ENCODE measurements around the gene SNRPA.
"Not testable (repeated sequence)": the region's sequence is repeated elsewhere in the genome, so short reads cannot be mapped to it uniquely, and the experiment has no call there.

SNRPA gene

DNA sequence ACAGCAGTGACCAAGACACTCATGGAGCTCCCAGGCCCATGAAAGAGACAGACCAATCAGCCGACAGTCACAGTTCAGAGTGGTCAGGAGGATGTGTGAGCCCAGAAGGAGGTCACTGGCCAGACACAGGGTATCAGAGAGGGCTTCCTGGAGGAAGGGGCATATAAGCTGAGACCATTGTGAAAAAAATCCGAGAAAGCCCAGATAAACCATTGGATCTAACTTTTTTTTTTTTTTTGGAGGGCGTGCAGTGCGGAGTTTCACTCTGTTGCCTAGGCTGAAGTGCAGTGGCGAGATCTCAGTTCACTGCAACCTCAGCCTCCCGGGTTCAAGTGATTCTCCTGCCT lies 29.9 kb upstream of the SNRPA start:
- no peak for DNase-seq (ENCODE audit: low read depth in 2 of 2, low spot score in 1 of 2)

DNA sequence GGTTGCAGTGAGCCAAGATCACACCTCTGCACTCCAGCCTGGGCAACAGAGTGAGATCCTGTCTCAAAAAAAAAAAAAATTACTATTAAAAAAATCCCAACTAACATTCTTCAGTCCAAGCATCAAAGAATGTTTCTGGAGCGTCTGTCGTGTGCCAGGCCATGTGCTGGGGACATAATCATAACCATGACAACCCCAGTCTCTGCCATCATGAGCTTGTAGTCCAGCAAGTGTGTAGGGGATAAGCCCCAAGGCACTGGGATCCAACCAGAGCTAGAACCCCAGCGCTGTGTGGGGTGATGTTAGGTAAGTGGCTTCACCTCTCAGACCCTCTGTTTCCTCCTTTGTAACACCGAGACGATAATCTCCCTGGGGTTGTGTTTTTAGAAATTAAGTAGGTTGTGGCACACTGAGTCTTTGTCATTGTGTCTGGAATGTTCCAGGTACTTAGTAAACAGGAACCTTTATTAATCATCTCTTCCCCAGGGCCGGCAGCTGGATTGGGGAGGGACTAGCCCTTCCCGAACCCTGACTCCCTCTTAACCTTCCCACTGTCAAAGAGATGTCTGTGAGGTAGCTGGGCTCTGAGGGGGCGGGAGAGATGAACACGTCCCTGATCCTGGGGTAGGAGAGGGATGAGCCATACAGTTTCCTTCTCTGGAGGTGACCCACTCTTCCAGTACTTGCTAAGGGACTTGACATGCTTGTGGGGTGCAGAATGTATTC lies 28.9 kb upstream of the SNRPA start:
- no peak for DNase-seq (ENCODE audit: low read depth in 2 of 2, low spot score in 1 of 2)

DNA sequence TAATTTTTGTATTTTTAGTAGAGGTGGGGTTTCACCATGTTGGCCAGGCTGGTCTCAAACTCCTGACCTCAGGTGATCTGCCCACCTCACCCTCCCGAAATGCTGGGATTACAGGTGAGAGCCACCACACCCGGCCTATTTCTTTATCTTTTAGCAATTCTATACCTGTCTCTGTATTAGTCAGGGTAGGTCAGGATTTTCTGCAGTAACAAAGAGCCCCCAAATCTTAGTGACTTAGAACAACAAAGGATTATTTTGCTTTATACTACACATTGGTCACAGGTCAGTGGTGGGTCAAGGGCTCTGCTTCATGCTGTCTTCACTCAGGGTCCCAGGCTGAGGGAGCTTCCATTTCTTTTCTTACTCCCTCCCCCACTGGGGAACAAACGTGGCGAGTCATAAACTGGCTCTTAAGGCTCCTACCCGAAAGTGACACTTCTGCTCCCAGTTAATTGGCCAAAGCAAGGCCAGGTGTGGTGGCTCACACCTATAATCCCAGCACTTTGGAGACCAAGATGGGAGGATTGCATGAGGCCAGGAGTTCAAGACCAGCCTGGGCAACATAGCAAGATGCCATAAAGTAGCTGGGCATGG lies 27.2 kb upstream of the SNRPA start:
- no peak for DNase-seq (ENCODE audit: low read depth in 2 of 2, low spot score in 1 of 2)

DNA sequence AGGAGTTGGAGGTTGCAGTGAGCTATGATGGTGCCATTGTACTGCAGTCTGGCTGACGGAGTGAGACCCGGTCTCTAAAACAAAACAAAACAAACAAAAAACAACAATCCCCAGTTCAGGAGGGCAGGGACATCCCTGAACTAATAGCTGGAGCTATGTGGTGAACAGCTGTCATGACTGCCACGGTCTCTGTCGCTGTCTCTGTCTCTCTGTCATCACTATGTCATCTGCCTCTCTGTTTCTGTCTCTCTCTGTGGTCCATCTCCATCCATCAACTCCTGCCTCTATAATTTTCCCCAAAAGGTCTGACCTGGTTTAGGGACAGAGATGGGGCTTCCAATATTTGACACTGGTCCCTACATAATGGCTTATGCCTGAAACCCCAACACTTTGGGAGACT lies 26.7 kb upstream of the SNRPA start:
- no peak for DNase-seq (ENCODE audit: low read depth in 2 of 2, low spot score in 1 of 2)

DNA sequence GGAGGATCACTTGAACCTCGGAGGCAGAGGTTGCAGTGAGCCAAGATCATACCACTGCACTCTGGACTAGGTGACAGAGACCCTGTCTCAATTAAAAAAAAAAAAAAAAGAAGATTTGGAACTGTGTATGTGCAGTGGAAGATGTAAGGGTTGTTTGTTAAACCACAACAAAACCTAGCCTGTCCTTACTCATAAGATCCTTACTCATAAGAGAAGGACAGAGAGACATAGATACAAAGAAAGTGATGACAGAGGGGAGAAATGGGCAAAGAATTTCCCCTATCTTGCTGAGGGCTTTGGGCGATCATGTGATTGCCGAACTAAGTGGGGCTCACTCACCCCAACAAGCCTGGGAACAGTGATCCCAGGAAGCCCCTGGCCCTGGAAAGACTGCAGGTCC lies 26.1 kb upstream of the SNRPA start:
- DNase-seq (ENCODE audit: low read depth in 2 of 2, low spot score in 1 of 2): no peak

DNA sequence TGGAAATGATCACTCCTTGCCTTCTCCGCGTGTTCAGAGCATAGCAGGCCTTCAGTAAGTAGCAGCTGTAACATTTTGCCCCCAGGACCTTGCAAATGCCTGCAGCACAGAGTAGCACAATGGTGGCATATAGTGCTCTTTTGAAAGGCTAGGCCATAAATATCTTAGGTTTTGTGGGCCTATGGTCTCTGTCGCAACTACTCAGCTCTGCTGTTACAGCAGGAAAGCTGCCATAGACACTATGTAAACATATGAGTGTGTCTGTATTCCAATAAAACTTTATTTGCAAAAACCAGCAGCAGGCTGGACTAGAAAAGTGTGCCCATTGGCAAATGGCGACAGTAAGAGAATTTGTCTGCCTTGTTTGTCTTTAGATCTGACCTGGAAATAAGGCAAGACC lies 24.7 kb upstream of the SNRPA start:
- no peak for DNase-seq (ENCODE audit: low read depth in 2 of 2, low spot score in 1 of 2)

DNA sequence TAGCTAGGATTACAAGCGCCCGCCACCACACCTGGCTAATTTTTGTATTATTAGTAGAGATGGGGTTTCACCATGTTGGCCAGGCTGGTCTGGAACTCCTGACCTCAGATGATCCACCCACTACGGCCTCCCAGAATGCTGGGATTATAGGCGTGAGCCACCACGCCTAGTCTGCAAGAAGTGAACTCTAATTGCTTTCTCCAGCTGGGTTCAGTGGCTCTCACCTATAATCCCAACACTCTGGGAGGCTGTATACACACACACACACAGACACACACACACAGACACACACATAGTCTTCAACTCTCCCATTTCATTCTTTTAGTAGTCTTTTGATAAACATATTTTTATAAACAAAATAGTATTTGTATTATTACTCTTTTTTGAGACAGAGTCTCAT lies 20.9 kb upstream of the SNRPA start:
- not testable (repeated sequence) for DNase-seq (ENCODE audit: low read depth in 2 of 2, low spot score in 1 of 2)

DNA sequence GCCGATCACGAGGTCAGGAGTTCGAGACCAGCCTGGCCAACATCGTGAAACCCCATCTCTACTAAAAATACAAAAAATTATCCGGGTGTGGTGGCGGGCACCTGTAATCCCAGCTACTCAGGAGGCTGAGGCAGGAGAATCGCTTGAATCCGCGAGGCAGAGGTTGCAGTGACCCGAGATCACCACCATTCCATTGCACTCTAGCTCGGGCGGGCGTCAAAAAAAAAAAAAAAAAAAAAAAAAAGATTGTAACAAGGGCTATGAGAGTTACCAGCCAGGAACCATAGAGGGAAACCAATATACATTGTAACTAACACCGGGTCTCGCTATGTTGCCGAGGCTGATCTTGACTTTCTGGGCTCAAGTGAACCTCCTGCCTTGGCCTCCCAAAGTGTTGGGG lies 18.7 kb upstream of the SNRPA start:
- DNase-seq (ENCODE audit: low read depth in 2 of 2, low spot score in 1 of 2): not testable (repeated sequence)

DNA sequence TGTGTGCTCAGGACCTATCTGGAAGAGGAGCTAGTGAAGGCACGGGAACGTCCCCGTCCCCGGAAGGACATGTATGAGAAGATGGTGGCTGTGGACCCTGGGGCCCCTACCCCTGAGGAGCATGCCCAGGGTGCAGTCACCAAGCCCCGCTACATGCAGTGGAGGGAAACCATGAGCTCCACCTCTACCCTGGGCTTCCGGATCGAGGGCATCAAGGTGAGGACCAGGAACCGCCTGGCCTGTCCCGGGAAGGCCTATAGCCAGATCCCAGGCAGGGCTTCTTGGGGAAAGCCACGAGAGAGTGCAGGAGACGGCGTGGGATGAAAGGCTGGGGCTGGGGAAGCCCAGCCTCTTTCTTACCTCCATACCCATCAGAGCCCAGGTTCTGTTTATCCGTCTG lies 17.9 kb upstream of the SNRPA start:
- DNase-seq (ENCODE audit: low read depth in 2 of 2, low spot score in 1 of 2): no peak

DNA sequence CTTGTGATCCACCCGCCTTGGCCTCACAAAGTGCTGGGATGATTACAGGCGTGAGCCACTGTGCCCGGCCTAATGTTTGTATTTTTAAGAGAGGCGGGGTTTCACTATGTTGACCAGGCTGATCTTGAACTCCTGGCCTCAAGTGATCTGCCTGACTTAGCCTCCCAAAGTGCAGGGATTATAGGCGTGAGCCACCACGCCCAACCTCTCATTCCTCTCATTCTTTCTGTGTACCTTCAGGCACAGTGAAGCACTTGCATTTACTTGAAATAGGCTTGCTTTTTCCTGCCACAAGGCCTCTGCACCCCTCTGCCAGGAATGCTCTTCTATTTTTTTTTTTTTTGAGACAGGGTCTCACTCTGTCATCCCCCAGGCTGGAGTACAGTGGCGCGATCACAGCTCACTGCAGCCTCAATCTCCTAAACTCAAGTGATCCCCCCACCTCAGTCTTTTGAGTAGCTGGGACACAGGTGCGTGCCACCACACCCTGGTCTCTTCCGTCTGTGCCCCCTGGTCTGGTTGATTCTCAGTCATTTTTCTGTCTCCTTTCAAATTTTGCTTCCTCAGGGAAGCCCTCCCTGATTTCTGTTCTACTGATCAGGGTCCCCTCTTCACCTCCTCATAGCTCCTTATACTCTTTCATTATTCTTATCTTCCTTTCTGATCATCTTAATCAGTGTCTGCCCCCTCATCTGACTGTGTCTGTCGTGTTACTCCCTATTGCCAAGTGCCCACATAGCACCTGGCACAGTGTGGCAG lies 15.8 kb upstream of the SNRPA start:
- DNase-seq (ENCODE audit: low read depth in 2 of 2, low spot score in 1 of 2): no peak

DNA sequence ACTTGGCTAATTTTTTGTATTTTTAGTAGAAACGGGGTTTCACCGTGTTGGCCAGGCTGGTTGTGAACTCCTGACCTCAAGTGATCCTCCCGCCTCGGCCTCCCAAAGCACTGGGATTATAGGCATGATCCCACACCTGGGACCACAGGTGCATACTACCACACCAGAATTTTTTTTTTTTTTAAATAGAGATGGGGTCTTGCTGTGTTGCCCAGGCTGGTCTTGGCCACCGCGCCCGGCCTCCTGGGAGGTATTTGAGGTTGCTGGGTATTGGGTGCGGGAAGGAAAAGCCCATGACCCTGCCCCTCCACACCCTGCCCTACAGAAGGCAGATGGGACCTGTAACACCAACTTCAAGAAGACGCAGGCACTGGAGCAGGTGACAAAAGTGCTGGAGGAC lies 14.3 kb upstream of the SNRPA start:
- no peak for DNase-seq (ENCODE audit: low read depth in 2 of 2, low spot score in 1 of 2)

DNA sequence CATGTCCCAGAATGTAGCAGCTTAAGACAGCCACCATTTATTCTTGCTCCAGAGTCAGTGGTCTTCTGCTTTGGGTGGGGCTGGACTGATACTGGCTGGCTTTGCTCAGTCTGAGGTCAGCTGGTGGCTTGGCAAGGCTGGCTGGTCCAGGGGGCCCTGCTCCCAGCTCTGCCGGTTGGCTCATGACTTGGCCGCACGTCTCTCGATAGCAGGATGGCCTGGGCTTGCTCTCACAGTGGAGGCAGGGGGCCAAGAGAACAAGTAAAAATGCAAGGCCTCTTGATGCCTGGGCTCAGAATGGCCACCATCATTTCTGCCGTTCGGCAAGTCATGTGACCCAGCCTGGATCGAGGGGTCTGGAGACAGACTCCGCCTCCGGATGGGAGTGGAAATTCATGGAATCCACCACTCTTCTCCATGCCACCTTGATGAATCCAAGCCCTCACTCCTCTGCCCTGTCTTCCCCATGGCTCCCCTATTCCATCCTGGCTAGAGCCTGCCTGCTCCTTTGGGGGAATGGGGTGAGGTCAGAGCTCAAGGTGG lies 13.8 kb upstream of the SNRPA start:
- DNase-seq (ENCODE audit: low read depth in 2 of 2, low spot score in 1 of 2): no peak

DNA sequence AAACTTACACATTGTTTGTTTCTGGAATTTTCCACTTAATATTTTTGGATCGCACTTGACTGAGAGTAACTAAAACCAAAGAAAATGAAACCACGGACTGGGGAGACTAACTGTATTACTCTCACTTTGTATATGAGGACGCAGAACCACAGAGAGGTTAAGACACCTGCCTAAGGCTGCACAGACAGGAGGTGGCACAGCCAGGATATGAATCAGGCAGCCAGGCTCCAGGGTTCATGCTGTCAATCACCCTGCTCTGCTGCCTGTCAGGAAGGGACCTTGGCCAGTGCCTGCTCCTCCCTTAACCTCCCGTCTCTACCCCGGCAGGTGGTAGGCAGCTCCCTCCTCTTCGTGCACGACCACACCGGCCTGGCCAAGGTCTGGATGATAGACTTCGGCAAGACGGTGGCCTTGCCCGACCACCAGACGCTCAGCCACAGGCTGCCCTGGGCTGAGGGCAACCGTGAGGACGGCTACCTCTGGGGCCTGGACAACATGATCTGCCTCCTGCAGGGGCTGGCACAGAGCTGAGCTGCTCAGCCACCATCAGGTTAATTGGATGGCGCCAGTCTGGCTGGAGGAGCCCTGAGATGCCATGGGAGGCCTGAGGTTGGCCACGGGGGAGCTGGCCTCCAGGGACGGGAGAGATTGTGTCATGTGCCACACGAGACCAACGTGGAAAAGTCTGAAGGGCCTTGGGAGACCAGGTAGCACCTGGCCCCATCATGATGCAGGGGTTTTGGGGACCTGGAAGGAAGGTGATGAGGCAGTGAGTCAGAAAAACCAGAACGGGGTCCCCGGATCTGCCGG lies 11.8 kb upstream of the SNRPA start:
- no peak for DNase-seq (ENCODE audit: low read depth in 2 of 2, low spot score in 1 of 2)

DNA sequence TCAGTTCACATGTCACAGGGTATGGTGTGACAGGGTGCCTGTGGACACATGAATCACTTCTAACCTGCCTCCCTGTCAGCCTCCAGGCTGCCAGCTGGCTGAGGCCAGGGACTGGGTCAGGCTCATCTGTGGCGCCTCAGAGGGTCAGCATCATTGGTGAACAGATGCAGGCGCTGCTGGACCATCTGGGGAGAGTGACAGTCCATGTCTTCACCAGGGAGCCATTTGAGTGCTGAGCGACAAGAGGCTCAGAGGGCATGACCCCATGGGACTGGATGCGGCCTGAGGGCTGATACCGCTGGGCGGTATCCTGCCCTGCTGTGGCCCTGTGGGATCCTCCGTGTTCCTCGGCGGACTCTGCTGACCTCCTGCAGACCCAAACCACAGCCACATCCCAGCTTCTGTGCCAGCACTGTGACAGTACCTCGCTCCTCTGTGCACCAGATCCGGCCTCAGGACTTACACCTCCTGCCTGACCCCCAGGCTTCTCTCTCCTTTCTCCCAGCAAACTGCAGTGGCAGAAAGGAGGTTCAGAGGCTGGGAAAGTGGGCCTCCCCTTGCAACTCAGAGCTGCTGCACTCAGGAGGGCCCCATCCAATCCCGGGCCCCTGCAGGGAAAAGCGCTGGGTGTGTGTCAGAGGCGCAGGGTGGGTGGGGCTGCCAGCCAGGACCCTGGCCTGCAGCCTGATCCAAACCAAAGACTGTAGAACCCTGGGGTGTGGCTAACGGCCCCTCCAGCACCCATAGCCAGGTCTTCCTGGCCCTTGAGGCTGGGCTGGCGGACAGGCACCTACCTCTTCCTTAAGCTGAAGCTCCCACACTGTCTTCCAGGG lies 10.9 kb upstream of the SNRPA start:
- DNase-seq (ENCODE audit: low read depth in 2 of 2, low spot score in 1 of 2): no peak

DNA sequence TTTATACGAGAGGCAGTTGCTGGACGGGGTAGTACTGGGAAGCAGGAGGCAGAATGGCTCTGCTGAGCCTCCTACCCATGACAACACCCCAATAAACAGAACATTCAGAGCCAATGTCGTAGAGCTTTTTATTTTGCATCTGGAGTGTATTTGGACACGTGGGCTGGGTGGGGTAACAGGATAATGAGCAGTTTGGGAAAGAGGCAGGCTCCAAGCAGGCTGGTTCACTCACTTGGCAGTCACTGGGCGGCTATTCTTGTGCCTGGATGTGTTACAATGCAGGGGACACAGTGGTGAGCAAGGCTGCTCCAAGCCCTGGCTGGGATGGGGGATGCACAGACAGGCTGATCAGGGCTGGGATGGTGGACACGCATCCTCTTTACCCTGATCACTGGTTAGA lies 10.3 kb upstream of the SNRPA start:
- DNase-seq (ENCODE audit: low read depth in 2 of 2, low spot score in 1 of 2): no peak

DNA sequence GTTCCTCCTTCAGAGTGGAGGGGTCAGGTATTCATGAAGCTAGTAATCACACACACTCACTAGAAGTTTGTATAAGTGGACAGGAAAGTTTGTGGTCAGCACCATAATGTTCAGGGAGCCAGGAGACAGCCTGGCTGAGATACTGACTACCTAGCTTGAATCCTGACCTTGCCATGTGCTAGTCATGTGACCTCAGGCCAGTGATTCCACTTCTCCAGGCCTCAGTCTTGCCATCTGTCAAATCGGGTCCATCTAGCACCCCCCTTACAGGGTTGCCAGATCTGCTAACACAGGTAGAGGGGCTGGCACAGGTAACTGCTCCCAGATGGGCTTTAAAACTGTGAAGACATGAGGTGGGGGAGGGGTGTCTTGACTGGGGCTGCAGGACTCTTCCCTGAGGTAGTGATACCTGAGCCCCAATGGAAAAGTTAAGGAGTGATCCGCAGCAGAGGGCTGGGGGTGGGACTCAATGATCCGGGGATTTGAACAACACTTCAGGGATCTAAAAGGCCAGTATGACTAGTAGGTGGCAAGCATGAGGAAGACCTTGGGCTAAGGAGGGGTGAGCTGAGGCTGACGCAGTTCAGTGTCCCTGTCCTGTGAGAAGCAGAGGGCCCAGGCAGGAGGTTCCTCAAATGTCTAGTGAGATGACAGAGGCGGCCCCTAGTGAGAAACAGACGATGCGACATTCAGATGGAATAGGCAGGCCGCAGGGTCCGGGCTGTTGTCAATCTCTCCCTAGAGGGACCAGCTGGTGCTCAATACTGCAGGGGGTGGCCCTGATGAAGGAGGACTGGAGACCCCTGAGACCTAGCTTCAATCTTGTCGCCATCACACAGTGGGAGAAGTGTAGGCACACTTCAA lies 9.2 kb upstream of the SNRPA start:
- no peak for DNase-seq (ENCODE audit: low read depth in 2 of 2, low spot score in 1 of 2)

DNA sequence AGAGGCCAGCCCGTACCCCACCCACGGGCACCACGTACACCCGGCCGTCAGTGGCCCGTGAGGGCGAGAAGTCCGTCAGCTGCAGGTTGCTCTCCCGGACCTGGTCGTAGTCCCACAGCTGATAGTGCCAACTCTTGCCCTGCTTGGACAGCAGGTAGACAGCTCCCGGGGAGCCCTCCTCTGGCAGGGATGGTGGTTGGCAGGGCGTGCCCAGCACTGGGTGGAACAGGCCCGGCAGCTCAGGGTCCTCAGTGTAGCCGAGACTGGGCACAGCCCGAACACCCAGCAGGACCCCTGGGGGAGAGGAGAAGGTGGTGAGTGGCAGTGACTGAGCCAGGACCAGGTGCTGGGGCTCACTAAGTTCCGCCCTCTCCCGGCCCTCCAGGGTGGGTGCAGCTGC lies 8.5 kb upstream of the SNRPA start:
- DNase-seq (ENCODE audit: low read depth in 2 of 2, low spot score in 1 of 2): no peak

DNA sequence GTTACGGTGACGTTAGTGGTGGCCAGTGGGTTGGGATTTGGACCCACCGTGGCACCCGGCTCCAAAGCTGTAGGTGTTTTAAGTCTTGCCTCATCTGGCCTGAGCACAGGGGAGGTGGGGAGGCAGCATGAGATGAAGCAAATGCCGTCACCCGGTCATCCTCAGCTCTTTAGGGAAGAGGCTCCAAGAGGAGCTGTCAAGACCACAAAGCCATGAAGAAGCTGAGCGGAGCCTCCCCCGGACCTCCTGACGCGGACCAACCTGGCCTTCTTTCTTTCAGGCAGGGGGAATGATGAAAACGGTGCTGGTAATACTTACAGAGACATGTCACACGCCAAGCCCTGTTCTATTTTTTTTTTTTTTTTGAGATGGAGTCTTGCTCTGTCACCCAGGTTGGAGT lies 8.1 kb upstream of the SNRPA start:
- no peak for DNase-seq (ENCODE audit: low read depth in 2 of 2, low spot score in 1 of 2)

DNA sequence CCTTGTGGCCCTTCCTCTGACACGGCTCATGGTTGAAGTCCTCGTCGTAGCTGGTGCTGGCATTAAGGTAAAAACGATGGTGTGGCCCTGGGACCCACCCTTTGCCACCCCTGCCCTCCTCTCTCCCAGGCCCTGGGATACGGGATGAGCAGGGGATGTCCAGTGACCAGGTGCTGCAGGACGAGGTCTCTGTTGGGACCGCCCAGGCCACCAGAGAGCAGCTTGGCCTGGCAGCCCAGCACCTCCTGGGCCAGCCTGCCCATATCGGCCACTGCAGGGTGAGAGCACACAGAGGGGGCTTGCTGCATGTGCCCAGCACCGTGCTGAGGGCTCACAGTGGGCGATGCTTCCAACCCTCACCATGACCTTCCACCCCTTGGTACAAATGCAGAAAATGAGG lies 7.1 kb upstream of the SNRPA start:
- no peak for DNase-seq (ENCODE audit: low read depth in 2 of 2, low spot score in 1 of 2)
